Hepatocyte (in vitro differentiated cells): Measurements from ENCODE around the gene EPHB6.

Experiments used
- CTCF ChIP-seq: fragments of 200-600 bp; sonication (generic); IDR thresholded peaks from 2 replicates; pipeline ENCODE4 v1.5.1; 2016; ENCODE audit warnings: antibody characterized with exemption, mild to moderate bottlenecking; ENCODE audit not compliant: poor library complexity
- EZH2phosphoT487 ChIP-seq: fragments of 200-600 bp; sonication (generic); IDR thresholded peaks from one replicate; pipeline ENCODE4 v1.6.1; 2018; ENCODE audit warnings: antibody characterized with exemption, mild to moderate bottlenecking, low read depth, moderate library complexity; ENCODE audit not compliant: unreplicated experiment, severe bottlenecking

- no peak for TF ChIP-seq CTCF
- TF ChIP-seq EZH2phosphoT487: no peak
Observed at GRCh38 chr7:142851269-142851668, 3.6 kb upstream of the EPHB6 start.
